Smooth muscle cell (in vitro differentiated cells): Measurements from ENCODE around the gene COMTD1. TPM values are rescaled to one million over a fixed set of nuclear protein-coding genes. Genes with fewer than 3 reads are reported as not detected.

ENCODE experiments used
- DNase-seq: peaks from one replicate; lab custom pipeline; 2025; ENCODE audit not compliant: unreplicated experiment; lab: John Stamatoyannopoulos, UW
- H2AFZ ChIP-seq: fragments of 200-600 bp; sonication (generic); 2 replicates; pipeline ENCODE4 v1.6.0; 2016; ENCODE audit warnings: antibody characterized with exemption, low read depth, mild to moderate bottlenecking
- H3F3A ChIP-seq: fragments of 200-600 bp; sonication (generic); 2 replicates; pipeline ENCODE4 v1.6.0; 2017; ENCODE audit warnings: antibody characterized with exemption, low read depth
- H3K27ac ChIP-seq: fragments of 200-600 bp; sonication (generic); 2 replicates; pipeline ENCODE4 v1.5.1; 2016; ENCODE audit warnings: low read depth, mild to moderate bottlenecking
- H3K27me3 ChIP-seq: fragments of 200-600 bp; sonication (generic); 2 replicates; pipeline ENCODE4 v1.6.1; 2016; ENCODE audit warnings: low read depth, mild to moderate bottlenecking
- H3K36me3 ChIP-seq: fragments of 200-600 bp; sonication (generic); 2 replicates; pipeline ENCODE4 v1.5.1; 2016; ENCODE audit warnings: low read depth
- H3K4me1 ChIP-seq: fragments of 200-600 bp; sonication (generic); 2 replicates; pipeline ENCODE4 v1.5.1; 2016; ENCODE audit warnings: low read depth
- H3K4me2 ChIP-seq: fragments of 200-600 bp; sonication (generic); 2 replicates; pipeline ENCODE4 v1.6.0; 2016; ENCODE audit warnings: mild to moderate bottlenecking
- H3K4me3 ChIP-seq: fragments of 200-600 bp; sonication (generic); 2 replicates; pipeline ENCODE4 v1.5.1; 2016; ENCODE audit warnings: mild to moderate bottlenecking
- H3K79me2 ChIP-seq: fragments of 200-600 bp; sonication (generic); 2 replicates; pipeline ENCODE4 v1.6.0; 2016; ENCODE audit warnings: low read depth, mild to moderate bottlenecking
- H3K9ac ChIP-seq: fragments of 200-600 bp; sonication (generic); 2 replicates; pipeline ENCODE4 v1.6.0; 2016; ENCODE audit warnings: low read depth
- H3K9me3 ChIP-seq: fragments of 200-600 bp; sonication (generic); replicated peaks from 2 replicates; pipeline ENCODE4 v1.5.1; 2016; ENCODE audit warnings: low read depth
- H4K20me1 ChIP-seq: fragments of 200-600 bp; sonication (generic); 2 replicates; pipeline ENCODE4 v1.6.0; 2016; ENCODE audit warnings: low read depth
- CTCF ChIP-seq: fragments of 200-600 bp; sonication (generic); IDR thresholded peaks from 2 replicates; pipeline ENCODE4 v1.5.1; 2017; ENCODE audit warnings: borderline replicate concordance, mild to moderate bottlenecking, antibody characterized with exemption; ENCODE audit not compliant: insufficient read depth, poor library complexity, severe bottlenecking
- WGBS: methylation state at CpG from one replicate; pipeline ENCODE4 v1.1.7; 2016; ENCODE audit warnings: low lambda C conversion rate; 5-methylcytosine and 5-hydroxymethylcytosine counted together
- polyA plus RNA-seq: library from polyadenylated mRNA; unstranded; fragments of >200 nt; fragmentation: Nextera tagmentation; extraction: Ambion mirVana; gene quantifications from 2 replicates; pipeline ENCODE4 v1.2.1, GENCODE V29; 2016
- total RNA-seq: library from RNA; depleted of rRNA; stranded (reverse); fragments of >200 nt; gene quantifications from 2 replicates; pipeline ENCODE4 v1.2.3, GENCODE V29; 2014

The COMTD1 gene
- total and polyA plus RNA-seq, 2 experiments from 2014 or later, result 8.4 to 18.7 TPM

- Histone ChIP-seq H3K9me3 (no peaks in the 10 kb centered on the region), H3K4me1 (peaks cover 11% of the 10 kb centered on the region), H4K20me1 (peaks cover 3% of the 10 kb centered on the region), H2AFZ (no peak overlapping the region), H3K9ac (no peak overlapping the region), H3K79me2 (no peaks in the 10 kb centered on the region), H3F3A (peaks cover 6% of the 10 kb centered on the region), H3K4me3 (no peak overlapping the region), H3K27me3 (no peaks in the 10 kb centered on the region), H3K4me2 (no peak overlapping the region), H3K36me3 (no peaks in the 10 kb centered on the region), H3K27ac (no peak overlapping the region)
- 96% methylated on average over 37 of the region's 37 CpGs for WGBS
- TF ChIP-seq CTCF, result no peak
- DNase-seq, result no peak
Measured at GRCh38 chr10:75238182-75239095, 2.7 kb upstream of the COMTD1 start.

- H3K27me3 ChIP-seq, result no peaks in the 10 kb centered on the region
- H4K20me1 ChIP-seq, result peaks cover 9% of the 10 kb centered on the region
- H3K27ac ChIP-seq, result no peak overlapping the region
- no peak overlapping the region for H3K4me3 ChIP-seq
- no peaks in the 10 kb centered on the region for H3K36me3 ChIP-seq
- no peak for TF ChIP-seq CTCF
- no peak for DNase-seq
- H3F3A ChIP-seq, result peaks cover 21% of the 10 kb centered on the region
- H3K4me1 ChIP-seq, result peaks cover 11% of the 10 kb centered on the region
- H3K9me3 ChIP-seq, result no peaks in the 10 kb centered on the region
- no peak overlapping the region for H2AFZ ChIP-seq
- H3K4me2 ChIP-seq, result no peak overlapping the region
- 61% methylated on average over 12 of the region's 12 CpGs for WGBS
- H3K9ac ChIP-seq, result no peak overlapping the region
- no peaks in the 10 kb centered on the region for H3K79me2 ChIP-seq
Measured at GRCh38 chr10:75236178-75236825, 545 bp upstream of the COMTD1 start.

- Histone ChIP-seq H3K9ac (peak overlapping the region; percentile 29), H3K36me3 (no peaks in the 10 kb centered on the region), H3K27ac (no peak overlapping the region), H2AFZ (peak overlapping the region; percentile 72), H3K4me3 (peak overlapping the region; percentile 63), H3K9me3 (no peaks in the 10 kb centered on the region), H3K4me1 (peaks cover 18% of the 10 kb centered on the region), H3K79me2 (no peaks in the 10 kb centered on the region), H3K27me3 (no peaks in the 10 kb centered on the region), H3K4me2 (peak overlapping the region; percentile 98), H4K20me1 (peaks cover 24% of the 10 kb centered on the region), H3F3A (peaks cover 25% of the 10 kb centered on the region)
- no peak for TF ChIP-seq CTCF
- under 1% methylated on average over 56 of the region's 62 CpGs for WGBS
- no peak for DNase-seq
Measured at GRCh38 chr10:75234683-75235374, 928 bp downstream of the COMTD1 start.
